Neural cell (in vitro differentiated cells): ENCODE measurements around the gene C4B. TPM values are rescaled to one million over a fixed set of nuclear protein-coding genes. Genes with fewer than 3 reads are reported as not detected.

Source experiments
- H2AFZ ChIP-seq: fragments of 200-600, 300-800 bp; sonication (generic), shearing (Covaris generic); 2 replicates; pipeline ENCODE4 v1.6.0; 2014; ENCODE audit warnings: low read depth, mild to moderate bottlenecking, antibody characterized with exemption, low read length, moderate library complexity
- H3F3A ChIP-seq: fragments of 200-600 bp; shearing (Covaris generic); 2 replicates; pipeline ENCODE4 v1.6.1; 2016; ENCODE audit warnings: mild to moderate bottlenecking, moderate library complexity, mixed read lengths, antibody characterized with exemption, low read length; ENCODE audit not compliant: insufficient read depth, poor library complexity, severe bottlenecking
- H3K27ac ChIP-seq: fragments of 200-600, 300-800 bp; sonication (generic), shearing (Covaris generic); 2 replicates; pipeline ENCODE4 v1.5.1; 2014; ENCODE audit warnings: mild to moderate bottlenecking, low read length, moderate library complexity
- H3K27me3 ChIP-seq: fragments of 300-800, 200-600 bp; sonication (generic), shearing (Covaris generic); 2 replicates; pipeline ENCODE4 v1.6.0; 2014; ENCODE audit warnings: mild to moderate bottlenecking, low read depth, low read length, moderate library complexity; ENCODE audit not compliant: insufficient read depth
- H3K36me3 ChIP-seq: fragments of 300-800, 200-600 bp; sonication (generic), shearing (Covaris generic); 2 replicates; pipeline ENCODE4 v1.5.1; 2014; ENCODE audit warnings: mild to moderate bottlenecking, antibody characterized with exemption, low read length, moderate library complexity; ENCODE audit not compliant: insufficient read depth
- H3K4me2 ChIP-seq: fragments of 300-800, 200-600 bp; sonication (generic), shearing (Covaris generic); 2 replicates; pipeline ENCODE4 v1.6.0; 2014; ENCODE audit warnings: mild to moderate bottlenecking, low read length
- H3K4me3 ChIP-seq: fragments of 300-800, 200-600 bp; sonication (generic), shearing (Covaris generic); 2 replicates; pipeline ENCODE4 v1.5.1; 2014; ENCODE audit warnings: mild to moderate bottlenecking, low read length, moderate library complexity
- H3K79me2 ChIP-seq: fragments of 200-600 bp; shearing (Covaris generic); replicated peaks from 2 replicates; pipeline ENCODE4 v1.6.0; 2014; ENCODE audit warnings: mild to moderate bottlenecking, low read length, moderate library complexity; ENCODE audit not compliant: insufficient read depth
- H3K9ac ChIP-seq: fragments of 300-800, 200-600 bp; sonication (generic), shearing (Covaris generic); 2 replicates; pipeline ENCODE4 v1.6.1; 2016; ENCODE audit warnings: mild to moderate bottlenecking, low read length, mixed read lengths
- H3K9me2 ChIP-seq: fragments of 200-600 bp; shearing (Covaris generic); 2 replicates; pipeline ENCODE4 v1.6.1; 2016; ENCODE audit warnings: mild to moderate bottlenecking, low read length, mixed read lengths; ENCODE audit not compliant: insufficient read depth
- H3K9me3 ChIP-seq: fragments of 200-600, 300-800 bp; sonication (generic), shearing (Covaris generic); 2 replicates; pipeline ENCODE4 v1.6.1; 2016; ENCODE audit warnings: mild to moderate bottlenecking, mixed run types, low read length, moderate library complexity, mixed read lengths
- H4K20me1 ChIP-seq: fragments of 200-600 bp; shearing (Covaris generic); 2 replicates; pipeline ENCODE4 v1.6.1; 2016; ENCODE audit warnings: mild to moderate bottlenecking, mixed run types; ENCODE audit not compliant: insufficient read depth
- EP300 ChIP-seq: fragments of 450-650 bp; conservative IDR thresholded peaks from 2 replicates; pipeline ENCODE4 v1.6.1; 2014; ENCODE audit warnings: antibody characterized with exemption, mild to moderate bottlenecking, moderate library complexity; ENCODE audit not compliant: poor library complexity, severe bottlenecking
- EZH2 ChIP-seq: fragments of 200-600, 300-800 bp; shearing (Covaris generic), sonication (generic); IDR thresholded peaks from 2 replicates; pipeline ENCODE4 v1.6.1; 2014; ENCODE audit warnings: antibody characterized with exemption, low read length, borderline replicate concordance, mild to moderate bottlenecking; ENCODE audit not compliant: insufficient read depth, poor library complexity, severe bottlenecking
- MXI1 ChIP-seq: fragments of 450-650 bp; conservative IDR thresholded peaks from 2 replicates; pipeline ENCODE4 v1.6.1; 2014; ENCODE audit warnings: antibody characterized with exemption, mild to moderate bottlenecking; ENCODE audit not compliant: poor library complexity, severe bottlenecking
- POLR2AphosphoS5 ChIP-seq: IDR thresholded peaks from 2 replicates; pipeline ENCODE4 v1.6.1; 2012
- RAD21 ChIP-seq: fragments of 450-650 bp; conservative IDR thresholded peaks from 2 replicates; pipeline ENCODE4 v1.6.1; 2014; ENCODE audit warnings: antibody characterized with exemption, mild to moderate bottlenecking, moderate library complexity
- REST ChIP-seq: IDR thresholded peaks from 2 replicates; pipeline ENCODE4 v1.6.1; 2012; ENCODE audit warnings: borderline replicate concordance
- SMC3 ChIP-seq: fragments of 450-650 bp; conservative IDR thresholded peaks from 2 replicates; pipeline ENCODE4 v1.6.1; 2014; ENCODE audit warnings: antibody characterized with exemption, mild to moderate bottlenecking, moderate library complexity; ENCODE audit not compliant: poor library complexity
- TAF1 ChIP-seq: IDR thresholded peaks from 2 replicates; pipeline ENCODE4 v1.6.1; 2012; ENCODE audit warnings: low read depth
- polyA plus RNA-seq: library from polyadenylated mRNA; depleted of rRNA; stranded (reverse); fragments of >200 nt; gene quantifications from 2 replicates; pipeline ENCODE4 v1.2.3, GENCODE V29; 2014
- TF ChIP-seq, protein P1 (sequence below): fragments of 450-650 bp; IDR thresholded peaks from 2 replicates; pipeline ENCODE4 v1.5.1; 2014; ENCODE audit warnings: antibody characterized with exemption, mild to moderate bottlenecking, moderate library complexity; ENCODE audit not compliant: poor library complexity, severe bottlenecking

Gene C4B
- polyA plus RNA-seq, 1 donor from 2014 or later, result 4.6 TPM

DNA sequence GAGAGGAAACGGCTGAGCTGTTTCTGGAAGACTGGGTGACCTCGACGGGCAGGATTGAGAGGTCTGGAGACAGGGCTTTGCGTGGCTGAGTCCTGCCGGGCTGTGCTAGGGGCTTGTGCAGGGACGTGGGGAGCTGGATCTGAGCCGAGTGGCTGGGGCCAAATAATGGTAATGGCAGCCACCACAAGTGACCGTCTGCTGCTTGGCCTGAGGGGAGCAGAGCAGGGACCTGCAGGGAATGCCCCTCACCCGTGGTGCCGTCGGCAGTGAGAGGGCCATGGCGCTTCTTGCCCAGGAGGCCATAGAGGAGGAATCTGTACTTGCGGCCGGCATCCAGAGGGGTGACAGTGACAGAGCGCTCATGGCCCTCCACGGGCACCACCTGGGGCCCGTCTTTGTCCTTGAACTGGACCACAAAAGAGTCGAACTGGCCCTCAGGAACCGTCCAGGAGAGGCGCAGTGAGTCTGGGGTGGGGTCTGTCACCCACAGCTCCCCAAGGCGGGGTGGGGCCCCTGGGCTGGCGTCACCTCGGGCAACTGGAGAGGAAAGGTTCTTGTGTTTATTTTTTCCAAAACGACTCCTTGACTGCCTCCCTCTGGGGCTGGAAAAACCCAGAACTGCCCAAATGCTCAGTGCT, 55.4 kb downstream of the C4B start:
- Histone ChIP-seq H3F3A (no peaks in the 10 kb centered on the region), H3K27me3 (no peaks in the 10 kb centered on the region), H3K36me3 (no peaks in the 10 kb centered on the region), H3K4me2 (no peak overlapping the region), H4K20me1 (no peaks in the 10 kb centered on the region), H3K9ac (no peak overlapping the region), H3K27ac (no peak overlapping the region), H3K9me3 (no peaks in the 10 kb centered on the region), H3K79me2 (no peaks in the 10 kb centered on the region), H3K9me2 (no peaks in the 10 kb centered on the region), H2AFZ (no peak overlapping the region), H3K4me3 (no peak overlapping the region)
- TF ChIP-seq EZH2, result no peak

GRCh38 chr6:32070814-32071543, 56.4 kb downstream of the C4B start:
- H3K4me3 ChIP-seq, result no peak overlapping the region
- H3K27ac ChIP-seq, result no peak overlapping the region

More at GRCh38 chr6:32070814-32071543, 56.4 kb downstream of the C4B start:
- TF ChIP-seq, protein P1, sequence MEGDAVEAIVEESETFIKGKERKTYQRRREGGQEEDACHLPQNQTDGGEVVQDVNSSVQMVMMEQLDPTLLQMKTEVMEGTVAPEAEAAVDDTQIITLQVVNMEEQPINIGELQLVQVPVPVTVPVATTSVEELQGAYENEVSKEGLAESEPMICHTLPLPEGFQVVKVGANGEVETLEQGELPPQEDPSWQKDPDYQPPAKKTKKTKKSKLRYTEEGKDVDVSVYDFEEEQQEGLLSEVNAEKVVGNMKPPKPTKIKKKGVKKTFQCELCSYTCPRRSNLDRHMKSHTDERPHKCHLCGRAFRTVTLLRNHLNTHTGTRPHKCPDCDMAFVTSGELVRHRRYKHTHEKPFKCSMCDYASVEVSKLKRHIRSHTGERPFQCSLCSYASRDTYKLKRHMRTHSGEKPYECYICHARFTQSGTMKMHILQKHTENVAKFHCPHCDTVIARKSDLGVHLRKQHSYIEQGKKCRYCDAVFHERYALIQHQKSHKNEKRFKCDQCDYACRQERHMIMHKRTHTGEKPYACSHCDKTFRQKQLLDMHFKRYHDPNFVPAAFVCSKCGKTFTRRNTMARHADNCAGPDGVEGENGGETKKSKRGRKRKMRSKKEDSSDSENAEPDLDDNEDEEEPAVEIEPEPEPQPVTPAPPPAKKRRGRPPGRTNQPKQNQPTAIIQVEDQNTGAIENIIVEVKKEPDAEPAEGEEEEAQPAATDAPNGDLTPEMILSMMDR, result no peak
- no peak for TF ChIP-seq REST
- no peak for TF ChIP-seq EZH2
- TF ChIP-seq TAF1, result no peak
- no peak for TF ChIP-seq POLR2AphosphoS5
- TF ChIP-seq EP300, result no peak
- TF ChIP-seq MXI1, result no peak
- no peak for TF ChIP-seq SMC3
- no peak for TF ChIP-seq RAD21
- Histone ChIP-seq H2AFZ (no peak overlapping the region), H3K79me2 (no peaks in the 10 kb centered on the region), H3K9ac (no peak overlapping the region), H3K4me2 (no peak overlapping the region), H3K9me2 (no peaks in the 10 kb centered on the region), H3K36me3 (no peaks in the 10 kb centered on the region), H4K20me1 (no peaks in the 10 kb centered on the region), H3F3A (no peaks in the 10 kb centered on the region), H3K27me3 (no peaks in the 10 kb centered on the region), H3K9me3 (no peaks in the 10 kb centered on the region)
